A673 (cell line): ENCODE measurements around the gene DEF6.

Experiments used
- EZH2 ChIP-seq: fragments of 200-600 bp; sonication (generic); IDR thresholded peaks from 2 replicates; pipeline ENCODE4 v1.6.1; 2017; ENCODE audit warnings: borderline replicate concordance, low read depth, mild to moderate bottlenecking, mixed read lengths, antibody characterized with exemption, low read length; ENCODE audit not compliant: poor library complexity, severe bottlenecking
- TF ChIP-seq, protein P1 (sequence below): fragments of 300-800, 200-600 bp; sonication (generic); conservative IDR thresholded peaks from 2 replicates; pipeline ENCODE4 v1.5.1; 2017; ENCODE audit warnings: low read depth, mild to moderate bottlenecking, antibody characterized with exemption, low read length, moderate library complexity, mixed read lengths

- TF ChIP-seq, protein P1, sequence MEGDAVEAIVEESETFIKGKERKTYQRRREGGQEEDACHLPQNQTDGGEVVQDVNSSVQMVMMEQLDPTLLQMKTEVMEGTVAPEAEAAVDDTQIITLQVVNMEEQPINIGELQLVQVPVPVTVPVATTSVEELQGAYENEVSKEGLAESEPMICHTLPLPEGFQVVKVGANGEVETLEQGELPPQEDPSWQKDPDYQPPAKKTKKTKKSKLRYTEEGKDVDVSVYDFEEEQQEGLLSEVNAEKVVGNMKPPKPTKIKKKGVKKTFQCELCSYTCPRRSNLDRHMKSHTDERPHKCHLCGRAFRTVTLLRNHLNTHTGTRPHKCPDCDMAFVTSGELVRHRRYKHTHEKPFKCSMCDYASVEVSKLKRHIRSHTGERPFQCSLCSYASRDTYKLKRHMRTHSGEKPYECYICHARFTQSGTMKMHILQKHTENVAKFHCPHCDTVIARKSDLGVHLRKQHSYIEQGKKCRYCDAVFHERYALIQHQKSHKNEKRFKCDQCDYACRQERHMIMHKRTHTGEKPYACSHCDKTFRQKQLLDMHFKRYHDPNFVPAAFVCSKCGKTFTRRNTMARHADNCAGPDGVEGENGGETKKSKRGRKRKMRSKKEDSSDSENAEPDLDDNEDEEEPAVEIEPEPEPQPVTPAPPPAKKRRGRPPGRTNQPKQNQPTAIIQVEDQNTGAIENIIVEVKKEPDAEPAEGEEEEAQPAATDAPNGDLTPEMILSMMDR, result no peak
- TF ChIP-seq EZH2, result no peak
These were observed 65.7 kb downstream of the DEF6 start for GRCh38 chr6:35363293-35363750.
